NCI-H1048 (cell line): ENCODE results near the gene GPR33.
"Not testable (repeated sequence)": the region's sequence is repeated elsewhere in the genome, so short reads cannot be mapped to it uniquely, and the experiment has no call there.

Source experiments
- DNase-seq: peaks from one replicate; lab custom pipeline; 2025; lab: John Stamatoyannopoulos, UW

The GPR33 gene

DNA sequence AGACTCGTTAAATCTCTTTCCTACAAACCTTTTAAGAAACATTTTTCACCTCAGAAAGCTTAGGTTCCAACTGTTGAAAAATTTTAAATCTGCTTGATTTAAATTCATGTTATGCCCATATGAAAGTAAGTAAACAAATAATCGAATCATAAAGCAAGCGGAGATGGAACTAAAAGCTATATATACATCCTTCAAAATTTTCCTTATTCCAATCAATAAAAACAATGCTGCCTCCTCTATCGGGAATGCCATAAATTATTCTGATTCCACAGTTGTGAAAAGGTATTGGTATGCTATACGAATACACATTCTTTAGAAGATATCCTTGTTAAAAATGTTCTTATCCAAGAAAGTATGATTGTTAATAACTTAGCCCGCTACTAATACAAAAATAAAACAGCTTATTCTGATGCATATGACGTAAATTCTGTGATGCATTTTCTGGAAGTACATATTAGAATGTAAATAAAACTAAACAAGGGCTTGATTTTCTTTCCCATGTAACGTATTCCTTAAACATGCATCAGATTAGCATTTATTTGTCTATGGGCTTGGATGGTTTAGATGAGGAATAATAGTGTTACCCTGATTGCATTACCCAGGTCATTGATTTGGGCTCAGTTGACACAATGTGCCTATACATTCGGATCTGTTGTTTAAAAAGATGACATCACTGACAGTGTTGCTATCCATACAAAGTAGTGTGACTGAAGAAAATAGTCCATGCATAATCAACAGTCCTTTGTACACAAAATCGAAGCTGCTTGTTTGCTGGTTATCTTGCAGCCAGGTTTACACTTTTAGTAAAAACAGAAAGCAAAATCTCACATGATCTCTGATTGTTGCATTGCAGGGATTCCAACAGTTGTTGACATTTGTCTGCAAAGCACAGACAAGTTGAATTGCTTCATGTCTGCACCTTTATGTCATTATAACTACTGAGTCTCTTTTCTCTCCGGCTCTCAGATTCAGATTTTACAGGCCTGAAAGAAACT, 29.9 kb downstream of the GPR33 start:
- no peak for DNase-seq

DNA sequence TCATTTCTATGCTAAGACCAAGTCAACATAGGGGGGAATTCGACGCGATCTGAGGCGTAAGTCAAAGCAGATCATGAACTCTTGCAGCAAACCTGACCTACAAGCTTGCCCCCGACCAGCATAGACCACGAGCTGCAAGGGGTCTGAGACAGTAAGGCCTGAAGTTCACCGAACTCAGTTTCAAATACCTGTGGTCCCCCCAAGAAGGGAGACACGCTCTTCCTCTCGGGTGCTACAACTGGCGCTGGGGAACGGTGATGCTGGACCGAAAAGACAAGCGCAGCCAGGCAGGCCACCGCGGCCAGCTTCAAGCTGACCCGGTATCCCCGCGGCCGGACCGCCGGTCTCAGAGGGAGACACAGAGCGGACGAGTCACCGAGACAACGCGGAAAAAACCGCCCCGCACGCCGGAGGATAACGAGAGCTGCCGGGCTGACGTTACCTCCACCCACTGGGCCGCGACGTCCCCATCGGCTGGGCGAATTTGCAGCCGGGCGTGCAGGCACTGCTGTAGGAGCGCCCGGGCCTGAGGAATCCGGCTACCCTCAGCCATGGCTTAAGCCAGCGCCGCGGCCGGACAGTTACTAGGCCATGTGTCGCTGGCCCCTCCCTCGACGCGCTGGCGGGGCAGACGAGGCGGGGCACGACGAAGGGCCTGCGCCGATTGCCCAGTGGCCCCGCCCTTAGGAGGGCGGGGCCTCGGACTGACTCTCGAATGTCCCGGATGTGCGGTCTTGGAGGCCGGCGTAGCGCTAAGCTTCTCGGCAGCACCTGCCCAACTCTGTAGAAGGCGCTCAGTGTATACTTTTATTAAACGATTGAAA, 30.8 kb downstream of the GPR33 start, which contains the start of gene DTD2:
Gene DTD2 (minus strand): TSS at position 666 of the 824 bp plus-strand sequence. CDS start 113 bp downstream, at position 553.
- peak; percentile 88 for DNase-seq

DNA sequence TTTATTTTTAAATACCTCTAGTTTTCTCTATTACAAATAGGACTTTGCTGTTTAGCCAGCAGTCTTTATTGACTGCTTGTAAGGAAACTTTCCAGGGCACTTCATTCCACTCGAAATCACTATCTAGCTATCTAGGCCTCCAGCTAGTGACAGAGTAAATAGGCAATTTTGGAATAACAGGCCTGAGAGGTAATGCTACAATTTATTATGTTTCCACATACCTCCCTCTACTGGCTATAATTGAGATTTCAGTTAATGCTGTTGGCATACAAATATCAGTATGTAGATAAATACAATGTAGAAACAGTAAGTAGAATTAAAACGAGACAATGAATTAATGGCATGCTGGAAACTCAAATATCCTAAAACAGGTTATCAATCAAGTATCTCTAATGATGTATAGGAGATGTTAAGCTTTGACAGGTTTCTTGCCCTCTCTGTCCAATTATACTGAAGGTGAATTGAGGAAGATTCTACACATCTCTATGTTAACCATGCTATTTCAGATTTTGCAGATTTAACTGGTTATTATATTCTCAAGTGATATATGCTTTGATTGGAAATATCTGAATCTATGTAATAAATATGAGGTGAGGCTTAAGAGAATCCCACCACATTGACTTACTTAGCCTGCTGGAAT, 37.7 kb downstream of the GPR33 start:
- DNase-seq: no peak

DNA sequence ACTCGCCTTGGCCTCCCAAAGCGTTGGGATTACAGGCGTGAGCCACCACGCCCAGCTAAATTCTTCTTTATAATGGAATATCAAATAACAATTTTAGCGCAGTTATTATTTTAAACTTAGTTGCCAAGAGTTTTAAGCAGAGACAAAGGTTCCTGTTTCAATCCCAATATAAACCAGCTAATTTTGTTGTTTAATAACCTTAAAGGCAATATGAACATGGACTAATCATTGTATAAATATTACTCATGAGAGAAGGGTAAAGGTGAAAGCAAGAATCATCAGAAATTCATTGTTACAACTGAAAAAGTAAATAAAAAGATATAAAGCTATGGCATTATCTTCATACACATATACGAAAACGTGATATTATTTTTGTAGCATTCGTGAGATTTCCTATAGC, 38.7 kb downstream of the GPR33 start:
- DNase-seq: no peak

DNA sequence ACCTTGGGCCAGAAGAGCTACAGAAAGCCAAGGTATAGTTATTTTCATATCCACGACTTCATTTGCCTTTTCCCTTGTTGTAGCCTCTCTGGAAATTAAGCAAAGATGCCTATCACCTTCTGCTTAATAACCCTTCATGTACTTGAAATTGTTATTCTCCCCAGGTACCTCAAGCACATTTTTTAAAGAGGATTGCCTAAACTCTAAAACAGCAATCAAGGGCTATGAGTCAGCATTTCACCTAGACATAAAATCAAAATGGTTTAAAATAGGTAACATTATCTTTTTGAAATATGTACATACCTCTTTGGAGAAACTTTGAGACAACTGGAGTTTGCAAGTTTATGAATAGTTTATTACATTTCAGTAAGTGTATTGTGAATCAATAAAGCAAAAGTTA, 42.1 kb downstream of the GPR33 start:
- DNase-seq: no peak

DNA sequence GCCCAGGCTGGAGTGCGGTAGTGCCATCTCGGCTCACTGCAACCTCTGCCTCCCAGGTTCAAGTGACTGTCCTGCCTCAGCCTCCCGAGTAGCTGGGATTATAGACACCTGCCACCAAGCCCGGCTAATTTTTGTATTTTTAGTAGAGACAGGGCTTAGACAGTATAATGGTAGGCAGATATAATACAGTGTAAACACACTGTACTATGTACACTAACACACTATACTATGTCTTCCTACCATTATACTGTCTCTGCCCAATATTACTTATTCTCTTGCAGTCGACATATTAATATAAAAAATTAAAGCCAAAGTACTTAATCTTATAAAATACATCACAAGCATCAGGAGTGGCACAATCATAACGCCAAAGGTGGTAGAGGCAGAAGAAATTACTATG, 45.6 kb downstream of the GPR33 start:
- DNase-seq: no peak

DNA sequence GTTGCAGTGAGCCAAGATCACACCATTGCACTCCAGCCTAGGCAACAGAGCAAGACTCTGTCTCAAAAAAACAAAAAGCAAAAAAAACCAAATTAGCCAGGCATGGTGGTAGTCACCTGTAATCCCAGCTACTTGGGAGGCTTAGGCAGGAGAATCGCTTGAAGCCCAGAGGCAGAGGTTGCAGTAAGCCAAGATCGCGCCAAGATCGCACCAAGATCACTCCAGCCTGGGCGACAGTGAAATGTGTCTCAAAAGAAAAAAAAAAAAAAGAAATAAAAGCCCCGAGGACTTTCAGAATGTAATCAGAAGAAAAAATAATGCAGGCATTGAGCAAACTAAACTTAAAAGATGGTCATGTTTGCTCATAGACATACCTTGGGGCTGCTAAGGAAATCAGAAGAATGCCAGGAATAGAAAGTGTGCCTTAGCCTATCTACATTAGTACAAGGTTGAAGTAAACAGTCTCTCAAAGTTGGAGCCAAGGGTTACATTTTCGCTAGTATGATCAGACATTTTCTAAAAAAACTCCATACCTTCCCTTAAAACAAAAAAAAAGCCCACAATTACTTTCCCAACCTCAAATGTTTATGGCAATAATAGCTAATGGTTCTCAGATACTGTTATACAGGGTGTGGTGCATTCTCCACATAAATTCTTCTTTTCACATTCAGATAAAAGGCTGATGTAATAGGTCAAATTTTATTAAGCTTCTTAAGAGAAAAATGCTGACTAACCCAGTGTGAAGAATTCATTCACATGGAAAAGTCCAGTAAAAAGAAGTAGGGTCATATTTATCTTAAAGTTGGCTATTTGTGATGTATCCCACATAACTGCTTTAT, 46.3 kb downstream of the GPR33 start:
- no peak for DNase-seq

DNA sequence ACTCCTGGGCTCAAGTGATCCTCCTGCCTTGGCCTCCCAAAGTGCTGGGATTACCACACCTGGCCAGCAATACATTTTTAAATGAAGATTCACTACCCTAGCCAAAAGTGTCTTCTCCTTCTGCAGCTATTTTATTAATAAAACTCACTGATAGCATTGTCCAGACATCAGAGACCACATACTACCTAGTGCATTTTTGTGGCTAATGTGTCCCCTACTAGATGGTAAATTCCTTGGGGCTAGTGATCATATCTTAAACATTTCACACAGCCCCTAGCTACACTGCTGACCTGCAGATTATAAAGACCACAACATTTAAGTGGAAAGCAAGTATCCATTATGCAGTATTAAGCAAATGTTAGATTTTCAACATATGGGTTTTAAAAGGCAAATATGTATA, 47.6 kb downstream of the GPR33 start:
- no peak for DNase-seq

DNA sequence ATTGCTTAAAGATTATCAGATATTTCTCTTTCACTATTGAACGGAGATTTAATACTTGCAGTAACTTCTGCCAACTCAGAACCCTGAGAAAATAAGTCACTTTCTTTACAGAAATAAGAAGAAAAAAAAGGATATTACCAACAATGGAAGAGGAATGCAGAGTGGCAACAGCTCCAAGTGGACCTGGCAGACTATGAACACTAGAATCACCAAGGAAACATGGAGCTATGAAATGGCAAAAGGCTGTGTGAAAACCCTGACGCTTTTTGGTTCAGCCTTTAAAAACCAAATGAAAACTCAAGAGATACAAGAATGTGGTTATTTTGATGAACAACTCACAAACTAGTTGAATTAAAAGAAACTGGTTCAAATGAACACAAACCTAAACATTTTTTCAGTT, 48.3 kb downstream of the GPR33 start:
- no peak for DNase-seq

DNA sequence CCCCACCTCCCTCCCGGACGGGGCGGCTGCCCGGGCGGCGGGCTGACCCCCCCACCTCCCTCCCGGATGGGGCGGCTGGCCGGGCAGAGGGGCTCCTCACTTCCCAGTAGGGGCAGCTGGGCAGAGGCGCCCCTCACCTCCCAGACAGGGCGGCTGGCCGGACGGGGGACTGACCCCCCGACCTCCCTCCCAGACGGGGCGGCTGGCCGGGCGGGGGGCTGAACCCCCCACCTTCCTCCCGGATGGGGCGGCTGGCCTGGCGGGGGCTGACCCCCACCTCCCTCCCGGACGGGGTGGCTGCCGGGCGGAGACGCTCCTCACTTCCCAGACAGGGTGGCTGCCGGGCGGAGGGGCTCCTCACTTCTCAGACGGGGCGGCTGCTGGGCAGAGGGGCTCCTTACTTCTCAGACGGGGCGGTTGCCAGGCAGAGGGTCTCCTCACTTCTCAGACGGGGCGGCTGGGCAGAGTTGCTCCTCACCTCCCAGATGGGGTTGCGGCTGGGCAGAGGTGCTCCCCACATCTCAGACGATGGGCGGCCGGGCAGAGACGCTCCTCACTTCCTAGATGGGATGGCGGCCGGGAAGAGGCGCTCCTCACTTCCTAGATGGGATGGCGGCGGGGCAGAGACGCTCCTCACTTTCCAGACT, 50.7 kb downstream of the GPR33 start:
- DNase-seq: not testable (repeated sequence)

DNA sequence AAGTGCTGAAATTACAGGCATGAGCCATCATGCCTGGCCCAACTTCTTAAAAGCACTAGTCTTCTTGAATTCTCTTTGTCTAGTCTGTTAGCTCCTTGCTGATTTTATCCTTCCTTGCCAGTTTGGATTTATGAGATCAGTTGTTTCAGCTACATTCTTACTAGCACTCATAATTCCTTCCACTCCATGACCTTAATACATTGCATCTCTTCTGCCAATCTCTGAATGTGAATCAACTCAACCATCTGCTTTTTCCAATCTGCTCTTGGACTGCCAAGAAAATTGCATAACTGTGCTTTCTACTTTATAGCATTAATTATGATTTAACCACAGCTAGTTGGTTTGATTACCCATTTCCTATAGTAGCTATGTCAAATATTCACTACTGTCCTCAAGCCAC, 52.6 kb downstream of the GPR33 start:
- DNase-seq: no peak
